SK-N-SH (cell line): Measurements from ENCODE around the gene CNBP.

Experiments
- EP300 ChIP-seq, 2 experiments: IDR thresholded peaks; 2 replicates each; pipeline versions ENCODE4 v1.4.0 to v1.6.1; 2012; ENCODE audit warnings: borderline replicate concordance in 1 of 2, low read depth in 1 of 2, low read length in 1 of 2
- NRF1 ChIP-seq: IDR thresholded peaks from 2 replicates; pipeline ENCODE4 v1.6.1; 2012; ENCODE audit warnings: low read depth, mild to moderate bottlenecking, low read length
- RFX5 ChIP-seq: IDR thresholded peaks from 2 replicates; pipeline ENCODE4 v1.6.1; 2012; ENCODE audit warnings: mild to moderate bottlenecking, improper control_type of control experiment, low read length
- TAF1 ChIP-seq: IDR thresholded peaks from 2 replicates; pipeline ENCODE4 v1.6.1; 2012; ENCODE audit warnings: low read depth, mild to moderate bottlenecking, low read length, moderate library complexity, borderline replicate concordance
- TCF12 ChIP-seq: IDR thresholded peaks from 2 replicates; pipeline ENCODE4 v1.4.0; 2012
- TEAD4 ChIP-seq: IDR thresholded peaks from 2 replicates; pipeline ENCODE4 v1.4.0; 2012; ENCODE audit warnings: mild to moderate bottlenecking, borderline replicate concordance; ENCODE audit not compliant: insufficient read depth
- USF1 ChIP-seq: IDR thresholded peaks from 2 replicates; pipeline ENCODE4 v1.4.0; 2012; ENCODE audit warnings: low read depth, borderline replicate concordance
- TF ChIP-seq, protein P1 (sequence below): fragments of 200-600 bp; sonication (generic); IDR thresholded peaks from 2 replicates; pipeline ENCODE4 v1.6.1; 2017; ENCODE audit warnings: antibody characterized with exemption, mild to moderate bottlenecking, moderate library complexity
- TF ChIP-seq, protein P2 (sequence below): IDR thresholded peaks from 2 replicates; pipeline ENCODE4 v1.6.1; 2012; ENCODE audit warnings: mild to moderate bottlenecking, low read depth, low read length, moderate library complexity
- TF ChIP-seq, protein P3 (sequence below): IDR thresholded peaks from 2 replicates; pipeline ENCODE4 v1.4.0; 2012; ENCODE audit warnings: low read depth

- TF ChIP-seq NRF1, result no peak
- no peak for TF ChIP-seq TAF1
- no peak for TF ChIP-seq USF1
- TF ChIP-seq, protein P1, sequence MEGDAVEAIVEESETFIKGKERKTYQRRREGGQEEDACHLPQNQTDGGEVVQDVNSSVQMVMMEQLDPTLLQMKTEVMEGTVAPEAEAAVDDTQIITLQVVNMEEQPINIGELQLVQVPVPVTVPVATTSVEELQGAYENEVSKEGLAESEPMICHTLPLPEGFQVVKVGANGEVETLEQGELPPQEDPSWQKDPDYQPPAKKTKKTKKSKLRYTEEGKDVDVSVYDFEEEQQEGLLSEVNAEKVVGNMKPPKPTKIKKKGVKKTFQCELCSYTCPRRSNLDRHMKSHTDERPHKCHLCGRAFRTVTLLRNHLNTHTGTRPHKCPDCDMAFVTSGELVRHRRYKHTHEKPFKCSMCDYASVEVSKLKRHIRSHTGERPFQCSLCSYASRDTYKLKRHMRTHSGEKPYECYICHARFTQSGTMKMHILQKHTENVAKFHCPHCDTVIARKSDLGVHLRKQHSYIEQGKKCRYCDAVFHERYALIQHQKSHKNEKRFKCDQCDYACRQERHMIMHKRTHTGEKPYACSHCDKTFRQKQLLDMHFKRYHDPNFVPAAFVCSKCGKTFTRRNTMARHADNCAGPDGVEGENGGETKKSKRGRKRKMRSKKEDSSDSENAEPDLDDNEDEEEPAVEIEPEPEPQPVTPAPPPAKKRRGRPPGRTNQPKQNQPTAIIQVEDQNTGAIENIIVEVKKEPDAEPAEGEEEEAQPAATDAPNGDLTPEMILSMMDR, result no peak
- no peak for TF ChIP-seq TEAD4
- TF ChIP-seq TCF12, result no peak
- TF ChIP-seq EP300 (IDR thresholded peaks at IDR 0.05; ENCODE audit: borderline replicate concordance in 1 of 2, low read depth in 1 of 2, low read length in 1 of 2), result no peak
- TF ChIP-seq, protein P2, sequence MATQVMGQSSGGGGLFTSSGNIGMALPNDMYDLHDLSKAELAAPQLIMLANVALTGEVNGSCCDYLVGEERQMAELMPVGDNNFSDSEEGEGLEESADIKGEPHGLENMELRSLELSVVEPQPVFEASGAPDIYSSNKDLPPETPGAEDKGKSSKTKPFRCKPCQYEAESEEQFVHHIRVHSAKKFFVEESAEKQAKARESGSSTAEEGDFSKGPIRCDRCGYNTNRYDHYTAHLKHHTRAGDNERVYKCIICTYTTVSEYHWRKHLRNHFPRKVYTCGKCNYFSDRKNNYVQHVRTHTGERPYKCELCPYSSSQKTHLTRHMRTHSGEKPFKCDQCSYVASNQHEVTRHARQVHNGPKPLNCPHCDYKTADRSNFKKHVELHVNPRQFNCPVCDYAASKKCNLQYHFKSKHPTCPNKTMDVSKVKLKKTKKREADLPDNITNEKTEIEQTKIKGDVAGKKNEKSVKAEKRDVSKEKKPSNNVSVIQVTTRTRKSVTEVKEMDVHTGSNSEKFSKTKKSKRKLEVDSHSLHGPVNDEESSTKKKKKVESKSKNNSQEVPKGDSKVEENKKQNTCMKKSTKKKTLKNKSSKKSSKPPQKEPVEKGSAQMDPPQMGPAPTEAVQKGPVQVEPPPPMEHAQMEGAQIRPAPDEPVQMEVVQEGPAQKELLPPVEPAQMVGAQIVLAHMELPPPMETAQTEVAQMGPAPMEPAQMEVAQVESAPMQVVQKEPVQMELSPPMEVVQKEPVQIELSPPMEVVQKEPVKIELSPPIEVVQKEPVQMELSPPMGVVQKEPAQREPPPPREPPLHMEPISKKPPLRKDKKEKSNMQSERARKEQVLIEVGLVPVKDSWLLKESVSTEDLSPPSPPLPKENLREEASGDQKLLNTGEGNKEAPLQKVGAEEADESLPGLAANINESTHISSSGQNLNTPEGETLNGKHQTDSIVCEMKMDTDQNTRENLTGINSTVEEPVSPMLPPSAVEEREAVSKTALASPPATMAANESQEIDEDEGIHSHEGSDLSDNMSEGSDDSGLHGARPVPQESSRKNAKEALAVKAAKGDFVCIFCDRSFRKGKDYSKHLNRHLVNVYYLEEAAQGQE, result no peak
- TF ChIP-seq, protein P3, sequence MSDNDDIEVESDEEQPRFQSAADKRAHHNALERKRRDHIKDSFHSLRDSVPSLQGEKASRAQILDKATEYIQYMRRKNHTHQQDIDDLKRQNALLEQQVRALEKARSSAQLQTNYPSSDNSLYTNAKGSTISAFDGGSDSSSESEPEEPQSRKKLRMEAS, result no peak
- TF ChIP-seq RFX5, result no peak
Measured at GRCh38 chr3:129132097-129132866, 51.4 kb downstream of the CNBP start.
